Neural cell (in vitro differentiated cells): ENCODE measurements around the gene UBAC2. TPM values are rescaled to one million over a fixed set of nuclear protein-coding genes. Genes with fewer than 3 reads are reported as not detected.

Experiments
- H2AFZ ChIP-seq: fragments of 200-600, 300-800 bp; sonication (generic), shearing (Covaris generic); 2 replicates; pipeline ENCODE4 v1.6.0; 2014; ENCODE audit warnings: low read depth, mild to moderate bottlenecking, antibody characterized with exemption, low read length, moderate library complexity
- H3F3A ChIP-seq: fragments of 200-600 bp; shearing (Covaris generic); 2 replicates; pipeline ENCODE4 v1.6.1; 2016; ENCODE audit warnings: mild to moderate bottlenecking, moderate library complexity, mixed read lengths, antibody characterized with exemption, low read length; ENCODE audit not compliant: insufficient read depth, poor library complexity, severe bottlenecking
- H3K27ac ChIP-seq: fragments of 200-600, 300-800 bp; sonication (generic), shearing (Covaris generic); 2 replicates; pipeline ENCODE4 v1.5.1; 2014; ENCODE audit warnings: mild to moderate bottlenecking, low read length, moderate library complexity
- H3K27me3 ChIP-seq: fragments of 300-800, 200-600 bp; sonication (generic), shearing (Covaris generic); 2 replicates; pipeline ENCODE4 v1.6.0; 2014; ENCODE audit warnings: mild to moderate bottlenecking, low read depth, low read length, moderate library complexity; ENCODE audit not compliant: insufficient read depth
- H3K36me3 ChIP-seq: fragments of 300-800, 200-600 bp; sonication (generic), shearing (Covaris generic); 2 replicates; pipeline ENCODE4 v1.5.1; 2014; ENCODE audit warnings: mild to moderate bottlenecking, antibody characterized with exemption, low read length, moderate library complexity; ENCODE audit not compliant: insufficient read depth
- H3K4me2 ChIP-seq: fragments of 300-800, 200-600 bp; sonication (generic), shearing (Covaris generic); 2 replicates; pipeline ENCODE4 v1.6.0; 2014; ENCODE audit warnings: mild to moderate bottlenecking, low read length
- H3K4me3 ChIP-seq: fragments of 300-800, 200-600 bp; sonication (generic), shearing (Covaris generic); 2 replicates; pipeline ENCODE4 v1.5.1; 2014; ENCODE audit warnings: mild to moderate bottlenecking, low read length, moderate library complexity
- H3K79me2 ChIP-seq: fragments of 200-600 bp; shearing (Covaris generic); replicated peaks from 2 replicates; pipeline ENCODE4 v1.6.0; 2014; ENCODE audit warnings: mild to moderate bottlenecking, low read length, moderate library complexity; ENCODE audit not compliant: insufficient read depth
- H3K9ac ChIP-seq: fragments of 300-800, 200-600 bp; sonication (generic), shearing (Covaris generic); 2 replicates; pipeline ENCODE4 v1.6.1; 2016; ENCODE audit warnings: mild to moderate bottlenecking, low read length, mixed read lengths
- H3K9me2 ChIP-seq: fragments of 200-600 bp; shearing (Covaris generic); 2 replicates; pipeline ENCODE4 v1.6.1; 2016; ENCODE audit warnings: mild to moderate bottlenecking, low read length, mixed read lengths; ENCODE audit not compliant: insufficient read depth
- H3K9me3 ChIP-seq: fragments of 200-600, 300-800 bp; sonication (generic), shearing (Covaris generic); 2 replicates; pipeline ENCODE4 v1.6.1; 2016; ENCODE audit warnings: mild to moderate bottlenecking, mixed run types, low read length, moderate library complexity, mixed read lengths
- H4K20me1 ChIP-seq: fragments of 200-600 bp; shearing (Covaris generic); 2 replicates; pipeline ENCODE4 v1.6.1; 2016; ENCODE audit warnings: mild to moderate bottlenecking, mixed run types; ENCODE audit not compliant: insufficient read depth
- CTCF ChIP-seq: fragments of 450-650 bp; IDR thresholded peaks from 2 replicates; pipeline ENCODE4 v1.5.1; 2014; ENCODE audit warnings: antibody characterized with exemption, mild to moderate bottlenecking, moderate library complexity; ENCODE audit not compliant: poor library complexity, severe bottlenecking
- EP300 ChIP-seq: fragments of 450-650 bp; conservative IDR thresholded peaks from 2 replicates; pipeline ENCODE4 v1.6.1; 2014; ENCODE audit warnings: antibody characterized with exemption, mild to moderate bottlenecking, moderate library complexity; ENCODE audit not compliant: poor library complexity, severe bottlenecking
- EZH2 ChIP-seq: fragments of 200-600, 300-800 bp; shearing (Covaris generic), sonication (generic); IDR thresholded peaks from 2 replicates; pipeline ENCODE4 v1.6.1; 2014; ENCODE audit warnings: antibody characterized with exemption, low read length, borderline replicate concordance, mild to moderate bottlenecking; ENCODE audit not compliant: insufficient read depth, poor library complexity, severe bottlenecking
- MXI1 ChIP-seq: fragments of 450-650 bp; conservative IDR thresholded peaks from 2 replicates; pipeline ENCODE4 v1.6.1; 2014; ENCODE audit warnings: antibody characterized with exemption, mild to moderate bottlenecking; ENCODE audit not compliant: poor library complexity, severe bottlenecking
- POLR2AphosphoS5 ChIP-seq: IDR thresholded peaks from 2 replicates; pipeline ENCODE4 v1.6.1; 2012
- RAD21 ChIP-seq: fragments of 450-650 bp; conservative IDR thresholded peaks from 2 replicates; pipeline ENCODE4 v1.6.1; 2014; ENCODE audit warnings: antibody characterized with exemption, mild to moderate bottlenecking, moderate library complexity
- REST ChIP-seq: IDR thresholded peaks from 2 replicates; pipeline ENCODE4 v1.6.1; 2012; ENCODE audit warnings: borderline replicate concordance
- SMC3 ChIP-seq: fragments of 450-650 bp; conservative IDR thresholded peaks from 2 replicates; pipeline ENCODE4 v1.6.1; 2014; ENCODE audit warnings: antibody characterized with exemption, mild to moderate bottlenecking, moderate library complexity; ENCODE audit not compliant: poor library complexity
- TAF1 ChIP-seq: IDR thresholded peaks from 2 replicates; pipeline ENCODE4 v1.6.1; 2012; ENCODE audit warnings: low read depth
- polyA plus RNA-seq: library from polyadenylated mRNA; depleted of rRNA; stranded (reverse); fragments of >200 nt; gene quantifications from 2 replicates; pipeline ENCODE4 v1.2.3, GENCODE V29; 2014

The UBAC2 gene
- polyA plus RNA-seq, 1 donor from 2014 or later, result 56.9 TPM

- H4K20me1 ChIP-seq, result no peaks in the 10 kb centered on the region
- H3K4me2 ChIP-seq, result no peak overlapping the region
- H3K4me3 ChIP-seq, result no peak overlapping the region
- H3K27ac ChIP-seq, result no peak overlapping the region
- H2AFZ ChIP-seq, result no peak overlapping the region
- no peak overlapping the region for H3K9ac ChIP-seq
- H3K27me3 ChIP-seq, result no peaks in the 10 kb centered on the region
- no peaks in the 10 kb centered on the region for H3K9me2 ChIP-seq
- TF ChIP-seq SMC3, result no peak
- TF ChIP-seq MXI1, result no peak
- TF ChIP-seq EZH2, result no peak
- no peak for TF ChIP-seq EP300
- TF ChIP-seq POLR2AphosphoS5, result no peak
- TF ChIP-seq REST, result no peak
- no peak for TF ChIP-seq CTCF
- TF ChIP-seq TAF1, result no peak
- no peak for TF ChIP-seq RAD21
- no peaks in the 10 kb centered on the region for H3K36me3 ChIP-seq
- H3K79me2 ChIP-seq, result no peaks in the 10 kb centered on the region
- H3F3A ChIP-seq, result no peaks in the 10 kb centered on the region
- H3K9me3 ChIP-seq, result no peaks in the 10 kb centered on the region
Measured at GRCh38 chr13:99396446-99396845, 195.8 kb downstream of the UBAC2 start.

- H3K27ac ChIP-seq, result no peak overlapping the region
- H3K9ac ChIP-seq, result no peak overlapping the region
- no peaks in the 10 kb centered on the region for H4K20me1 ChIP-seq
- TF ChIP-seq RAD21 (no peak), CTCF (no peak), SMC3 (no peak), TAF1 (no peak), POLR2AphosphoS5 (no peak), EZH2 (no peak), MXI1 (no peak), REST (no peak), EP300 (no peak)
- H3K36me3 ChIP-seq, result no peaks in the 10 kb centered on the region
- no peaks in the 10 kb centered on the region for H3K27me3 ChIP-seq
- H3F3A ChIP-seq, result no peaks in the 10 kb centered on the region
- no peak overlapping the region for H3K4me3 ChIP-seq
- H3K4me2 ChIP-seq, result no peak overlapping the region
- H3K9me2 ChIP-seq, result no peaks in the 10 kb centered on the region
- H2AFZ ChIP-seq, result no peak overlapping the region
- no peaks in the 10 kb centered on the region for H3K9me3 ChIP-seq
- no peaks in the 10 kb centered on the region for H3K79me2 ChIP-seq
Measured at GRCh38 chr13:99398071-99398470, 197.4 kb downstream of the UBAC2 start.
